Activated naive CD8-positive, alpha-beta T cell treated with anti-CD3 and anti-CD28 coated beads for 36 hours (primary cell): Measurements from ENCODE around the gene ZDHHC1. TPM values are rescaled to one million over a fixed set of nuclear protein-coding genes. Genes with fewer than 3 reads are reported as not detected.
A peak's percentile ranks its signal among the peaks of the same experiment; 100 is the strongest.

Experiments used
- DNase-seq: peaks from one replicate; pipeline ENCODE4 v3.0.0; 2021
- H3K27ac Mint-ChIP-seq: one replicate; pipeline ENCODE4 v1.8.0; 2022; ENCODE audit warnings: mild to moderate bottlenecking, moderate library complexity, mixed read lengths
- H3K27me3 Mint-ChIP-seq: one replicate; pipeline ENCODE4 v1.8.0; 2022; ENCODE audit warnings: mild to moderate bottlenecking, mixed read lengths
- H3K36me3 Mint-ChIP-seq: one replicate; pipeline ENCODE4 v1.8.0; 2021; ENCODE audit warnings: mild to moderate bottlenecking, mixed read lengths
- H3K4me1 Mint-ChIP-seq: one replicate; pipeline ENCODE4 v1.8.0; 2021; ENCODE audit warnings: mixed read lengths
- H3K4me3 Mint-ChIP-seq: one replicate; pipeline ENCODE4 v1.8.0; 2022; ENCODE audit warnings: mild to moderate bottlenecking, moderate library complexity, mixed read lengths
- H3K9me3 Mint-ChIP-seq: one replicate; pipeline ENCODE4 v1.8.0; 2022; ENCODE audit warnings: mixed read lengths
- total RNA-seq, 2 experiments: library from RNA; stranded (reverse); gene quantifications; one replicate each; pipeline ENCODE4 v1.2.3, GENCODE V29; 2021

Gene ZDHHC1
- total RNA-seq, 2 experiments from 2014 or later: 0.76 to 1.2 TPM

DNA sequence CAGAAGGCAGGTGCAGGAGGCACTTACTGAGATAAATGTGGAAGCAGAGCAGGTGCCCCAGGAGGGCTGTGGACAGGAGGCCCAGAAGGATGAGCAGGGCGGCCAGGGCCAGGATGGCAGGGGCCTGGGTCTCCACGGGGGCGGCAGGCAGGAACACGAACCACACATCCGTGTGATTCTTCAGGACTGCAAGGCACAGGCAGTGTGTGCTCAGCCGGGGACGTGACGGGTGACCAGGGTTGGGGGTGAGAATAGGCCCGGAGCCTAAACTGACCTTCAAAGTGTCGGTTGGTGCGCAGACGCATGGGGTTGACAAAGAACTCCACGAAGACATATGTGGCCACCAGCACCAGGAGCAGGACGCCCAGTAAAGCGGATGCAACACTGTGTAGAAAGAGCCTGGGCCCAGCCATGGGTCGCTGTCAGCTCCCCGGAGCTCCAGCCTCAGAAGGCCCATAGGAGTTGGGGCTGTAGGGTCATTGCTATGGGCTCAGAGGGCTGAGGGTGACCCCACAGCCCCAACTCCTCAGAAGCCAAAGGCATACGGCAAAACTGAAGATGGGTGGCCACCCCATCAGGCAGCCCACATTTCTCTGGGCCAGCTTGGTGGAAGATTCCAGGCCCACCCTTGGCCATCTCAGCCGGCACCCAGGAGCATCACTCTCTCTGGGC is 17.6 kb downstream of the ZDHHC1 start:
- Mint-ChIP-seq H3K27me3 (peaks cover 22% of the 10 kb centered on the region), H3K4me3 (no peak overlapping the region), H3K27ac (no peak overlapping the region), H3K9me3 (no peaks in the 10 kb centered on the region), H3K36me3 (no peaks in the 10 kb centered on the region), H3K4me1 (peaks cover 8% of the 10 kb centered on the region)
- no peak for DNase-seq

DNA sequence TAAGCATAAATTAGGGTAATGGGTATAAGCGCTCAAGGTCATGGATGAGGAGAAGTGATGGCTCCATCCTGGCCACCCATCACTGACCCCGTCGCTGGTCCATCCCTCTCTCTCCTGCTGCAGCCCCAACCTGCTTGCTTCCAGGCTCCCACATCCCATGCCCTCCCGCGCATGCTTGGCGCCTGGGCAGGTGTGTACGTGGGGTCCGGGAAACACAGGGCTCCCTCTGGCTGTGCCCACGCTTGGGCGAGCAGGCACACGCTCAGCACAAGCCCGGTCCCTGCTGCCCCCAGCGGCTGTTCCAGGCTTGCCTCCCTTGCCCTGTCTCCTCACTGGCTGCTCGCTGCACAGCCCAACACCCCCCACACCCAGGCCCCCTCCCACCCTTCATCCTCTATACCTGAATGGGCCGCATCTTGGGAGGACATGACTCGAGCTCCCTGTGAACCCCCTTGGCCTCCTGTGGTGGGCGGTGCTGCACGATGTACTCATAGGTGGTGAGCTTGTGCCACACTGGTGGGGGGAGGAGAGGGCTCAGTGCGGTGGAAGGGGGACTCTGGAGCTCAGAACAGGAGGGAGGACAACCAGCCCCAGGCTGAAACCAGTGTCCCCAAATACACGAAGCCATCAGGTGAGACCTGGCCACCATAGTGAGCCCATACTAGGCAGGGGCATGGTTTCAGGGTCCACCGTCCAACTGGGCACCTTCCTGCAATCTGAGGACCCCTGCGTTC is 18.3 kb downstream of the ZDHHC1 start:
- DNase-seq: no peak
- Mint-ChIP-seq H3K9me3 (no peaks in the 10 kb centered on the region), H3K4me1 (peaks cover 8% of the 10 kb centered on the region), H3K4me3 (no peak overlapping the region), H3K27ac (no peak overlapping the region), H3K27me3 (peaks cover 24% of the 10 kb centered on the region), H3K36me3 (no peaks in the 10 kb centered on the region)

DNA sequence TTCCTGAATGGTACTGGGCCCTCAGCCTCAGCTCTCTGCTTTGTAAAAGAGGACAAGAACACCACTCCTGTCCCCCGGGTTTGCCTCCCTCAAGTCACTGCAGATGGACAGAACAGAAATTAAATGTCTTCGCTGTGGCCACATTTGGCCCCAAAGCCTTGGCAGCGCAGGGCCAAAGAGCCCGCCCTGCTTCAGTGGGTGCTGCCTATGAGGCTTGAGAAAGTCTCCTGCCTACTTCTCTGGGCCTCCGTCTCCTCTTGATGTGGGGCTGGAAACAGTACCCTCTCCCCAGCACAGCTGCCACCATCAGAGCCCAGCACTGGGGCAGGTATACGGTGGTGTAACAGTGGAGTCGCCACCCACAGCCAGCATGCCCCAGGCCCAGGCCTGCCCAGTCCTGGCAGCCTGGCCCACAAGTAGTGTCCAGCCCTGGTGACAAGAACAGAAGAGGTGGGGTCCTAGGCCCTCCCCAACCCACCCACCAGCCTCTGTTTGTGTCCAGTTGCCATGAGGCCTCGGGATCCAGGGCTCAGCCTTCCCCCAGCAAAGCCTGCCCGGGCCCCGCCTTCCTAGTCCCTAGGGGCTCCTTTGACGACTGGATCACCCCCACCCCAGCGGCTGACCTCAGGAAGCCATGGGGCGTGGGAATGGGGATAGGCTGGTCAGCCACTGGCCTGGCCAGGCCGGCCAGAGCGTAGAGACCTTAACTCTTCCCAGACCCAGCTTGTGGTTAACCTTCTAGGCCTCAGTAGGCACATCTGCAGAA is 19.1 kb downstream of the ZDHHC1 start:
- DNase-seq: no peak
- no peaks in the 10 kb centered on the region for H3K9me3 Mint-ChIP-seq
- H3K4me3 Mint-ChIP-seq: no peak overlapping the region
- peaks cover 8% of the 10 kb centered on the region for H3K4me1 Mint-ChIP-seq
- peaks cover 31% of the 10 kb centered on the region for H3K27me3 Mint-ChIP-seq
- H3K27ac Mint-ChIP-seq: no peak overlapping the region
- H3K36me3 Mint-ChIP-seq: no peaks in the 10 kb centered on the region

DNA sequence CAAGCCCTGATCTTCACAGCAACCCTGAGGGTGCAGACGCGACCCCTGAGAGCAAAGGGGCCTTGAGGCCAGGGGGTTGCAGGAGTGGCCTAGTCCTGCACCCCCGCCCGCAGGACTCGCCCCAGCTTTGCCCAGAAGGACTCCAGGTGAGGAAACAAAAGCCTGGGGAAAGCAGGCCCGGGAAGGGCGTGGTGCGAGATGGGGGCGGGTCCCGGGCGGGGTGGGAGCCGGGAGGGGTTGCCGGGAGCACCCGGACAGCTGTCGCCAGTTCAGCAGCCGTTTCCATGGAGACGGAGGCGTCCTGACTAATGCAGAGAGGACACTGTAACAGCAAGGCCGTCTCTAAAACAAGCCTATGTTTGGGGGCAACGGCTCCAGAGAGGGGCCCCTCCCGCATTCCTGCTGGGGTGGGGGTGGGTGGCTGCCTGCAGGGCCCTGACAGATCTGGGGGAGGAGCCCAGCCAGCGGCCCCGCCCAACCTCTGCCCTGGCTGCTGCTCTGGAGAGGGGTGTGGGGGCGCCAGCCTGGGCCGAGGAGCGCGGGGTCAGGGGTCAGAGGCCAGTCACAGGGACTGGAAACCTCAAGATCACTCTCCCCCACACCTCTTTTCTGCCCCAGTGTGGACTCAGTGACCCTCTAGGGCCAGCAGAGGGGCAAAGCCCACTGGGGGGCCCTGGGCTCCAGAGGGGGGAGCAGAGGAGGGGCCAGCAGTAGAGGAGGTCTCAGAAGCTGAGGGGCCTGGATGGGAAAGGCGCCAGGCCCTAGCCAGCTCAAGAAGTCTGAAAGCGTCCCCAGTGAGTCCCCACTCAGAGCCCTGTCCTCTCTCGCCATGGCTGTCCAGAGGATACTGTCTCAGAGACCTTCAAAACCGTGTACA is 19.9 kb downstream of the ZDHHC1 start:
- no peak overlapping the region for H3K4me3 Mint-ChIP-seq
- peaks cover 32% of the 10 kb centered on the region for H3K27me3 Mint-ChIP-seq
- DNase-seq: no peak
- no peaks in the 10 kb centered on the region for H3K36me3 Mint-ChIP-seq
- peaks cover 8% of the 10 kb centered on the region for H3K4me1 Mint-ChIP-seq
- no peaks in the 10 kb centered on the region for H3K9me3 Mint-ChIP-seq
- no peak overlapping the region for H3K27ac Mint-ChIP-seq

DNA sequence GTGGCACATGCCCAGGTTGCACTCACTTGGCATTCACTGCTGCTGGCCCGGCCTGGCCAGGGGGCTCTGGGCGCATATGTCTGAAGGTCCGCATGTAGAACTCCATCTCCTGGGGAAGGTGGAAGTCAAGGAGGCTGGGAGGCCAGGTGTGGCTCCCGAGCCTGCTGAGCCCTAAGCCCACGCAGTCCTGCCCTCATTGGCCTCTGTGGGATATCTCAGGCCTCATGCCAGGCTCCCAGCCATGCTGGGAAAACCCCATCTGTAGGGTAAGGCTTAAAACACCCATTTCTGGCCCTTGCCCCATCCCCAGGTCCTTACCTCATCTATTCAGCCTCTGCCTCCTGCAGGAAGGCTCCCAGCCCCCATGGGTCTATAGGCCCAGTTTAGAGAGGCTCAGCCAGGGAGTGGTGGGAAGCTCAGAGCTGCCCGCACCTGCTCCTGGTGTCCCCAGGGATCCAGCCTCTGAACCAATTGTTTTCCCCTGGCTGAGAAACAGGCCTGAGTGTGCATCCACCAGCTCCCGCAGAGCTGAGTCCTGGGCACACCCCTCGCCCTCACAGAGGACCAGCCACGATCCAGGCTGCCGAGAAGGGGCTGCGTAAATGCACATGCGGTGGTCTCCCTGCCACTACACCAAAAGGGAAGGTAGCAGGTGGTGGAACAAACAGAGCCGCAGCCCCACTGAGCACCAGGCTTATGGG is 20.7 kb downstream of the ZDHHC1 start:
- Mint-ChIP-seq H3K4me3 (no peak overlapping the region), H3K36me3 (no peaks in the 10 kb centered on the region), H3K27ac (no peak overlapping the region), H3K9me3 (no peaks in the 10 kb centered on the region), H3K4me1 (peaks cover 8% of the 10 kb centered on the region), H3K27me3 (peaks cover 32% of the 10 kb centered on the region)
- no peak for DNase-seq

GRCh38 chr16:67395105-67395457 is 21.2 kb downstream of the ZDHHC1 start:
- H3K9me3 Mint-ChIP-seq: no peaks in the 10 kb centered on the region
- no peak overlapping the region for H3K4me3 Mint-ChIP-seq
- H3K27ac Mint-ChIP-seq: no peak overlapping the region
- no peaks in the 10 kb centered on the region for H3K36me3 Mint-ChIP-seq
- H3K4me1 Mint-ChIP-seq: peaks cover 8% of the 10 kb centered on the region
- no peak for DNase-seq
- H3K27me3 Mint-ChIP-seq: peaks cover 32% of the 10 kb centered on the region

DNA sequence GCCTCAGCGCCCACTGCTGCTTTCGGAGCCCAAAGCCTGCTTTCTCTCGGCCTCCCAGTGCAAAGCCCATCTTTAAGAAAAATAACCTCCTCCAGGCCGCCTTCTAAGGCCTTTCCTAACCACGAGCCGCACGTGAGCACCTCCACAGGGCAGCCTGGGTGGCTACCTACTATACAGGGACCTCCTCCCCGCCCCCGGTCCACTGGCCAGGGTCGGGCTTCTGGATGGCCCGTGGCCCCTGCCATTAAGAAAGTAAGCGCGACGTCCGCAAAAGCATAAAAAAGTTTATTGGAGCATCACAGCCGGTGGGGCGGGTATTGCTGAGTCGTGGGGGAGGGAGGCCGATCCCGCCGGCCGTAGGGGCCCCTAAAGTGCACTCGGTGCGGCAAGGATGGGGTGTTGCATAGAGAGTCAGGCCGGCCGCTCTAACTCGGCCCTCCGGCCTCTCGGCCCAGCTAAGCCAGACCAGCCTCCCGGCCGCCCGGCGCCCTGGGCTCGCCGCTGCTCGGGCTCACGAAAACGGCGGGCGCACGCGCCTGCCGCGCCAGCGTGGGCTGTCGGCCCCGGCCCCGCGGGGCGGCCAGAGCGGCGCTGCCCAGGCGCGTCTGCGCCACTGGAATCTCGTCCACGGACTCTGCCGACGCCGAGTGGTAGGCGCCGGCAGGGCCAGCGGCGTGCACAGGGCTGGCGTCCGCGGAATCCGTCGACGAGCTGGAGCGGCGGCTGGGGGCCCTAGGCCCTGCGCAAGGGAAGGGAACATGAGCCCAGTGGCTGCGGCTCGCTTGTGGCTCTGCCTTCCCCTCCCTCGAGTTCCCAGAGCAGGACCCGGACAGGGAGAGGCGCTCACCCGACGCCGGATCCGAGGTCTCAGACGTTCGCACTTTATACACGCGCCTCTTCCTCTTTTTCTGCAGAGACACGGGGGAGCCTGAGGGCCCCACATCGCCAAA is 21.8 kb downstream of the ZDHHC1 start:
- Mint-ChIP-seq H3K4me1 (peaks cover 8% of the 10 kb centered on the region), H3K36me3 (no peaks in the 10 kb centered on the region), H3K4me3 (peak overlapping the region; percentile 14), H3K27me3 (peaks cover 32% of the 10 kb centered on the region), H3K9me3 (no peaks in the 10 kb centered on the region), H3K27ac (no peak overlapping the region)
- no peak for DNase-seq

DNA sequence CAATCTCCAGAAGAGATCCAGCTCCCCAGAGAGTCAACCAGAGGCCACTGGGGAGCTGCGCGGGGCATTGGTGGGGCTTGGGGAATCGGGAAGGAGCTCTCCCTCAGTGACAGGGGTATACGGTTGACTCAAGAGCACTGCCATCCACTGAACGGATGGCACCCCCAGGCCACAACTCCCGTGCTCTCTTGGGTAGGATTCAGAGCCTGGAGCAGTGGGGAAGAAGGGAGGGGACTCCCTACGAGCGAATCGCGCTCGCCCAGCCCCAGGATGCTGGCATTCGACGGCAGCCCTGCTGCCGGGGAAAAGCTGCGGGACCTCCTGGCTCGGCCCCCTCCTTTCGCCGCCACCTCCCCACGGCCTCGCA is 22.5 kb downstream of the ZDHHC1 start:
- no peak overlapping the region for H3K4me3 Mint-ChIP-seq
- H3K36me3 Mint-ChIP-seq: no peaks in the 10 kb centered on the region
- DNase-seq: no peak
- H3K27me3 Mint-ChIP-seq: peaks cover 32% of the 10 kb centered on the region
- no peaks in the 10 kb centered on the region for H3K9me3 Mint-ChIP-seq
- no peak overlapping the region for H3K27ac Mint-ChIP-seq
- H3K4me1 Mint-ChIP-seq: peaks cover 8% of the 10 kb centered on the region

DNA sequence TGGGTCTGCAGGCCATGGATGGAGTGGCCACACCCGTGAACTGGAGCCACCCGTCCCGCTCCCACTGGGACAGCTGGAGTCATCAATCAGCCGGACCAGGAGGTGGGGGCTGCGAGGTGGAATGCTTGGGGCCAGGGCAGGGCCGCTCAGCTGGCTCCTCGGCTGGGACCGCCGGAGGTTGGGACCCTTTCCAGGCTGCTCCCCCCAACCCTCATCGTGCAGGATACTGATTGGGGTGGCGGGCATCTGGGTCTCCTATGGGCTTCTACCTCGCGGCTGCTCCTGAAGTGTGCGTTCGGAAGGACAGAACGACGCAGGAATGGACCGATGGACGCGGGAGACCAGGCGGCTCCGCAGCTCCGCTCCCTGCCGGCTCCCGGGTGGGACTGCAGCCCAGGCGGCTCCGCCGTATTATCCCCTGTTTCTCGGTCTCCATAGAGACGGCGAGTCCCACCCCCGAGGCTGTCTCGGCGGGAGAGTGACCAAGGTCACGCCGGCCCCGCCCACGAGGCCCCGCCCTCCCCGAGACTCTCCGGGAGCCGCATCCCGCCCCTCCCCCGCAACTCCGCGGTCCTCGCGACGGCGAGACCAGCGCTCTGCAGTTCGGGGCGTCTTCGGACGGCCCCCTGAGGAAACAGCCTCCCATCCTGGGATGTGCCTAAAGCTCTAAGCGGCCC is 23.0 kb downstream of the ZDHHC1 start, which contains the start of gene TPPP3:
TPPP3 (minus strand) TSS at position 388 of the 677 bp plus-strand sequence. CDS start 2,387 bp downstream, outside the sequence.
- Mint-ChIP-seq H3K27me3 (peaks cover 32% of the 10 kb centered on the region), H3K4me1 (peaks cover 8% of the 10 kb centered on the region), H3K4me3 (peak within 1 kb of the TSS; percentile 14), H3K9me3 (no peaks in the 10 kb centered on the region), H3K36me3 (no peaks in the 10 kb centered on the region), H3K27ac (no peak within 1 kb of the TSS)
- DNase-seq: peak; percentile 64

DNA sequence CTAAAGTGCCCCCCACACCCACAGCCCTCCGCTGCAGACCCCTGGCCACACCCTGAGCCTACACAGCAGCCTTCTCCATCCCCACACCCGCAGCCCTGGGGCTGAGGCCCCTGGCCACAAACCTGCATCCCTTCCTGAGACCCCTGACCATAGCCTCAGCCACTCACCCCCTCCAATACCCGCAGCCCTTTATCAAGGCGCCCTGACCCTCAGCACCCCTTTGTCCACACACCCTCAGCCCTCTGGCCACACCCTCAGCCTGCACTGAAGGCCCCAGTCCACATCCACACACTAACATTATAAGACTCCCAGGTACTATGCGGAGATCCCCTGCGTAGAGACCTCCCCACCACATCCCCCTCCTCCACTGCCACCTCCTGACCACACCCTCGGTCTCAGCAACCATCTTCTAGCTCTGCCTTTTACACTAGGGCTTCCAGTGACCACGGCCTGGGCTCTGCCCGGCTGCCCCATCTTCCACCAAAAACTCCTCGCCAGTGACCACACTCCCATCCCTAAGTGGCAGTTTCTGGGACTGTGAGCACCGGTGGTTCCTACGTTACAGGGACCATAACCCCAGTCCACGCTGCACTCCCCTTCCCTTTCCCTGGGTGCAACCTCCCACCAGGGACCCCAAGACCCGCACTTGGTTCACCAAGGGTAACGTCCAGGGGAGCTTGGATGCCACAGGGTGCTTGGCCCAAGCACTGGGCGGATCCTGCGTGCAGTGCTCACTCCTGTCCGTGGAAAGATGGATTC is 23.8 kb downstream of the ZDHHC1 start:
- H3K4me3 Mint-ChIP-seq: no peak overlapping the region
- no peaks in the 10 kb centered on the region for H3K9me3 Mint-ChIP-seq
- H3K36me3 Mint-ChIP-seq: no peaks in the 10 kb centered on the region
- H3K4me1 Mint-ChIP-seq: peaks cover 7% of the 10 kb centered on the region
- H3K27ac Mint-ChIP-seq: no peak overlapping the region
- DNase-seq: no peak
- peaks cover 32% of the 10 kb centered on the region for H3K27me3 Mint-ChIP-seq

GRCh38 chr16:67391424-67392300 is 24.6 kb downstream of the ZDHHC1 start:
- H3K27ac Mint-ChIP-seq: no peak overlapping the region
- H3K27me3 Mint-ChIP-seq: peaks cover 32% of the 10 kb centered on the region
- H3K36me3 Mint-ChIP-seq: no peaks in the 10 kb centered on the region

More at GRCh38 chr16:67391424-67392300, 24.6 kb downstream of the ZDHHC1 start:
- Mint-ChIP-seq H3K4me1 (peaks cover 7% of the 10 kb centered on the region), H3K4me3 (no peak overlapping the region), H3K9me3 (no peaks in the 10 kb centered on the region)
- no peak for DNase-seq
